Loucy (cell line): Measurements from ENCODE around the gene PPP1CA.

Experiments used
- H2AFZ ChIP-seq: fragments of 200-600 bp; sonication (generic); 2 replicates; pipeline ENCODE4 v1.6.0; 2016; ENCODE audit warnings: antibody characterized with exemption, mild to moderate bottlenecking, low read length, moderate library complexity
- H3F3A ChIP-seq: fragments of 200-600 bp; 2 replicates; pipeline ENCODE4 v1.6.0; 2016; ENCODE audit warnings: antibody characterized with exemption, low read depth, mild to moderate bottlenecking
- H3K27me3 ChIP-seq: fragments of 200-600 bp; sonication (generic); 2 replicates; pipeline ENCODE4 v1.6.1; 2014; ENCODE audit warnings: low read length, mild to moderate bottlenecking; ENCODE audit not compliant: insufficient read depth, poor library complexity, severe bottlenecking
- H3K36me3 ChIP-seq: fragments of 200-600 bp; sonication (generic); 2 replicates; pipeline ENCODE4 v1.6.1; 2016; ENCODE audit warnings: low read length; ENCODE audit not compliant: insufficient read depth
- H3K4me1 ChIP-seq: fragments of 200-600 bp; sonication (generic); 2 replicates; pipeline ENCODE4 v1.5.1; 2014; ENCODE audit warnings: low read length, mild to moderate bottlenecking; ENCODE audit not compliant: insufficient read depth, poor library complexity, severe bottlenecking
- H3K4me2 ChIP-seq: fragments of 200-600 bp; sonication (generic); 2 replicates; pipeline ENCODE4 v1.6.0; 2014; ENCODE audit warnings: antibody characterized with exemption, low read length, low read depth, mild to moderate bottlenecking; ENCODE audit not compliant: poor library complexity, severe bottlenecking
- H3K4me3 ChIP-seq: fragments of 200-600 bp; sonication (generic); 2 replicates; pipeline ENCODE4 v1.5.1; 2014; ENCODE audit warnings: low read length, mild to moderate bottlenecking, mixed read lengths; ENCODE audit not compliant: poor library complexity, severe bottlenecking
- H3K79me2 ChIP-seq: fragments of 200-600 bp; sonication (generic); 2 replicates; pipeline ENCODE4 v1.6.1; 2014; ENCODE audit warnings: low read length; ENCODE audit not compliant: insufficient read depth
- H3K9ac ChIP-seq: fragments of 200-600 bp; sonication (generic); 2 replicates; pipeline ENCODE4 v1.6.0; 2014; ENCODE audit warnings: mild to moderate bottlenecking, low read depth, low read length, moderate library complexity; ENCODE audit not compliant: poor library complexity, severe bottlenecking
- H3K9me2 ChIP-seq: fragments of 200-600 bp; sonication (generic); replicated peaks from 2 replicates; pipeline ENCODE4 v1.6.1; 2016; ENCODE audit warnings: low read depth, low read length, mixed read lengths
- H3K9me3 ChIP-seq: fragments of 200-600 bp; sonication (generic); 2 replicates; pipeline ENCODE4 v1.6.1; 2014; ENCODE audit warnings: mild to moderate bottlenecking, antibody characterized with exemption, low read length, low read depth; ENCODE audit not compliant: insufficient read depth
- H4K20me1 ChIP-seq: fragments of 200-600 bp; sonication (generic); 2 replicates; pipeline ENCODE4 v1.6.0; 2014; ENCODE audit warnings: antibody characterized with exemption, low read length, mild to moderate bottlenecking; ENCODE audit not compliant: insufficient read depth, poor library complexity, severe bottlenecking
- EZH2phosphoT487 ChIP-seq: fragments of 200-600 bp; IDR thresholded peaks from 2 replicates; pipeline ENCODE4 v1.6.1; 2018; ENCODE audit warnings: antibody characterized with exemption, mild to moderate bottlenecking, moderate library complexity, borderline replicate concordance
- TF ChIP-seq, protein P1 (sequence below): fragments of 200-600 bp; sonication (generic); conservative IDR thresholded peaks from 2 replicates; pipeline ENCODE4 v1.5.1; 2014; ENCODE audit warnings: mild to moderate bottlenecking, antibody characterized with exemption, low read length

The PPP1CA gene

DNA sequence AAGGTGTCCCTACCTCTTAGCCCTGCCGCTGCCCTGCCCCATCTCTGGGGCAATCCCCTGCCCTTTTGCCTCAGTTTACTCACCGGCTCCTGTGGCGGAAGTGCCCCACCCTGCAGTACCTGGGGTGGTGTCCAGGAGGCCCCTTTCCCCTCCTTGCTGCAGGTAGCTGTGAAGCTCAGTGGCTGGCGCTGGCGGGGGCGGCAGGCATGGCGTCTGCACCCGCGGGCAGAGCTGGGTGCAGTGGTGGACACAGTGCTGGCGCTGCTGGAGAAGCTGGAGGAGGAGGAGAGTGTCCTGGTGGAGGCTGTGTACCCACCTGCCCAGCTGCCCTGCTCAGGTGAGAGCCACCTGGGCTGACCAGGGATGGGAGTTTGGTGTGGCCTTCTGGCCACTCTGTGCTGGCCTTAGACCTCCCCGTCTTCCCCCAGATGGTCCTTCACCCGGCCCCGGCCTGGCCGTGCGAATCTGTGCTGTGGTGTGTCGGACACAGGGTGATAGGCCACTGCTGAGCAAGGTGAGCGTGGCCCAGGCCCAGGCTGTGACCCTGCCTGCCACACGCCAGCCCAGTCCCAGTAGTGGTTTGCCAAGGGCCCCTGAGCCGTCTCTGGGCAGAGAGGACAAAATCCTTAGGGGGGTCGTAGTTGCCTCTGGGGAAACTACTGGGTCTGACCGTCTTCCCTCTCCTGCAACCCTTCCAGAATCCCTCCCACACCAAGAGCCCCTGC is 17.8 kb upstream of the PPP1CA start:
- no peaks in the 10 kb centered on the region for H3K9me3 ChIP-seq
- no peak for TF ChIP-seq EZH2phosphoT487
- TF ChIP-seq, protein P1, sequence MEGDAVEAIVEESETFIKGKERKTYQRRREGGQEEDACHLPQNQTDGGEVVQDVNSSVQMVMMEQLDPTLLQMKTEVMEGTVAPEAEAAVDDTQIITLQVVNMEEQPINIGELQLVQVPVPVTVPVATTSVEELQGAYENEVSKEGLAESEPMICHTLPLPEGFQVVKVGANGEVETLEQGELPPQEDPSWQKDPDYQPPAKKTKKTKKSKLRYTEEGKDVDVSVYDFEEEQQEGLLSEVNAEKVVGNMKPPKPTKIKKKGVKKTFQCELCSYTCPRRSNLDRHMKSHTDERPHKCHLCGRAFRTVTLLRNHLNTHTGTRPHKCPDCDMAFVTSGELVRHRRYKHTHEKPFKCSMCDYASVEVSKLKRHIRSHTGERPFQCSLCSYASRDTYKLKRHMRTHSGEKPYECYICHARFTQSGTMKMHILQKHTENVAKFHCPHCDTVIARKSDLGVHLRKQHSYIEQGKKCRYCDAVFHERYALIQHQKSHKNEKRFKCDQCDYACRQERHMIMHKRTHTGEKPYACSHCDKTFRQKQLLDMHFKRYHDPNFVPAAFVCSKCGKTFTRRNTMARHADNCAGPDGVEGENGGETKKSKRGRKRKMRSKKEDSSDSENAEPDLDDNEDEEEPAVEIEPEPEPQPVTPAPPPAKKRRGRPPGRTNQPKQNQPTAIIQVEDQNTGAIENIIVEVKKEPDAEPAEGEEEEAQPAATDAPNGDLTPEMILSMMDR = no peak
- no peaks in the 10 kb centered on the region for H3K9me2 ChIP-seq
- H4K20me1 ChIP-seq = no peaks in the 10 kb centered on the region
- H3K9ac ChIP-seq = peak overlapping the region; percentile 72
- no peaks in the 10 kb centered on the region for H3K27me3 ChIP-seq
- H3K4me3 ChIP-seq = peak overlapping the region; percentile 74
- H3K79me2 ChIP-seq = peaks cover 23% of the 10 kb centered on the region; the same call in 1 of the 2 replicates
- no peak overlapping the region for H2AFZ ChIP-seq
- H3F3A ChIP-seq = no peaks in the 10 kb centered on the region
- H3K4me2 ChIP-seq = peak overlapping the region; percentile 75
- H3K36me3 ChIP-seq = no peaks in the 10 kb centered on the region
- H3K4me1 ChIP-seq = peaks cover 44% of the 10 kb centered on the region

GRCh38 chr11:67418476-67419281 is 17.0 kb upstream of the PPP1CA start:
- Histone ChIP-seq H3K4me1 (peaks cover 40% of the 10 kb centered on the region), H3K27me3 (no peaks in the 10 kb centered on the region), H3K4me3 (no peak overlapping the region), H3K4me2 (peak overlapping the region; percentile 75), H3K9ac (peak overlapping the region; percentile 7), H3K36me3 (no peaks in the 10 kb centered on the region), H3K9me3 (no peaks in the 10 kb centered on the region), H3K79me2 (peaks cover 23% of the 10 kb centered on the region; the same call in 1 of the 2 replicates), H4K20me1 (no peaks in the 10 kb centered on the region), H2AFZ (no peak overlapping the region), H3K9me2 (no peaks in the 10 kb centered on the region), H3F3A (no peaks in the 10 kb centered on the region)
- TF ChIP-seq, protein P1 = no peak
- no peak for TF ChIP-seq EZH2phosphoT487

DNA sequence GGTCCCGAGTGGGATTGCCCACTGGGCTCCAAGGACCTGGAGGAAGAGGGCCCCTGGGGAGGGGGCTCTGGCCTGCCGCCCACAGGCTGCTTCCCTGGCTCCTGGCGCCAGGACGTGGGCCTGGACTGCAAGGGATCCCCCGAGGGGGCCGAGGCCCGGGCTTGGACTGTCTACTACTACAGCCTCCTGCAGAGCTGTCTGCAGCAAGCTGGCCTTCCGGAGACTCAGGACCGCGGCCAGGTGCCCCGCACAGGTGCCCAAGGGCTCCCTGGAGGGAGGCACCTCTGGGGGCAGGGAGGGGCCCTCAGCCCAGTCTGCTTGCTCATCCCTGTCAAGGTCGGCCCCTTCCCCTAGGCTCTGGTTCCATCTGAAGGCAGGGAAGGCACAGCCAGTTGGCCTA is 15.8 kb upstream of the PPP1CA start:
- peak overlapping the region; percentile 56 for H3K9ac ChIP-seq
- H3K4me3 ChIP-seq = peak overlapping the region; percentile 19
- H3K79me2 ChIP-seq = peaks cover 23% of the 10 kb centered on the region; the same call in 1 of the 2 replicates
- H3K4me1 ChIP-seq = peaks cover 47% of the 10 kb centered on the region
- H2AFZ ChIP-seq = no peak overlapping the region
- H3K9me3 ChIP-seq = no peaks in the 10 kb centered on the region
- H3F3A ChIP-seq = no peaks in the 10 kb centered on the region
- H3K27me3 ChIP-seq = no peaks in the 10 kb centered on the region
- H4K20me1 ChIP-seq = no peaks in the 10 kb centered on the region
- TF ChIP-seq, protein P1 = no peak
- no peak for TF ChIP-seq EZH2phosphoT487
- peak overlapping the region; percentile 63 for H3K4me2 ChIP-seq
- no peaks in the 10 kb centered on the region for H3K36me3 ChIP-seq
- H3K9me2 ChIP-seq = no peaks in the 10 kb centered on the region
